Measurements from ENCODE around the gene EEA1. TPM values are rescaled to one million over a fixed set of nuclear protein-coding genes. Genes with fewer than 3 reads are reported as not detected.

Gene EEA1
- total and polyA plus RNA-seq, 10 of the 15 experiments (the other 5 are each of a cell fraction or from before 2014, with no cell fraction given) = 5.5 to 40.3 (median 13.5) TPM

- peak; percentile 56; the same call in 1 of the 2 replicates for TF ChIP-seq CHD1 (IDR thresholded peaks at IDR 0.05; ENCODE audit: low read depth, low read length)
- TF ChIP-seq RUNX3 (IDR thresholded peaks at IDR 0.05; ENCODE audit: low read length) = peak; percentile 18; the same call in 1 of the 2 replicates
Measured at GRCh38 chr12:92928421-92928961, 604 bp downstream of the EEA1 start (continued).

- CTCF ChIA-PET = interaction anchor here (1.0 to 3.3 kb wide), 17 partner anchors 11 to 492 kb away, joined by 3 to 20 read pairs (median 6); no protein-coding TSS in a partner anchor
- Histone ChIP-seq H4K20me1 (ENCODE audit: control insufficient read depth, insufficient read depth) (no peaks in the 10 kb centered on the region), H3K4me1 (ENCODE audit: control insufficient read depth, insufficient read depth, low read length) (peaks cover 4% of the 10 kb centered on the region), H3K36me3 (ENCODE audit: control insufficient read depth in 2 of 2, insufficient read depth in 2 of 2, low read length in 1 of 2) (no peaks in the 10 kb centered on the region), H3K9ac (ENCODE audit: control insufficient read depth, insufficient read depth, low read length) (peak overlapping the region; percentile 90), H3K4me2 (ENCODE audit: control insufficient read depth, insufficient read depth) (peak overlapping the region; percentile 85), H3K4me3 (peak overlapping the region; percentile 74), H3K79me2 (ENCODE audit: control insufficient read depth, insufficient read depth, low read length) (peaks cover 50% of the 10 kb centered on the region), H3K27ac (ENCODE audit: control insufficient read depth, insufficient read depth) (peak overlapping the region; percentile 88), H2AFZ (ENCODE audit: control insufficient read depth, low read depth, low read length) (no peak overlapping the region), H3K27me3 (replicated peaks in 1 of 2; ENCODE audit: control insufficient read depth in 2 of 2, insufficient read depth in 2 of 2, low read length in 1 of 2) (no peaks in the 10 kb centered on the region), H3K9me3 (replicated peaks; ENCODE audit: control insufficient read depth, insufficient read depth, low read length) (no peaks in the 10 kb centered on the region)
- FAIRE-seq (peak; percentile 96), DNase-seq (ENCODE audit: low read depth, low spot score) (no peak), ATAC-seq (peak; percentile 23)
- POLR2A ChIA-PET = interaction anchor here (0.5 to 2.9 kb wide), 12 partner anchors 8 to 212 kb away, joined by 3 to 11 read pairs (median 4); no protein-coding TSS in a partner anchor
- intact Hi-C loops (cut with micrococcal nuclease; ENCODE audit: unreplicated experiment) (loop anchor here (5.0 kb wide), 5 partner anchors 45 to 450 kb away; partner anchors contain the start of genes NUDT4 and PLEKHG7), in situ Hi-C loops (cut with MboI) (no loop called here)
- BruUV-seq (replicated peaks) = TSS peak; percentile 79
- 1% methylated on average over 7 of the region's 7 CpGs for WGBS (ENCODE audit: insufficient coverage, insufficient replicate concordance, low lambda C conversion rate, missing lambda C conversion rate)
- SMC1A ChIA-PET (ENCODE audit: uncharacterized antibody, unreplicated experiment) = interaction anchor here (0.5 to 7.4 kb wide), 31 partner anchors 17 to 1546 kb away, joined by 3 to 76 read pairs (median 4); no protein-coding TSS in a partner anchor
- RAD21 ChIA-PET (ENCODE audit: unreplicated experiment) = interaction anchor here (0.7 to 3.6 kb wide), 19 partner anchors 27 to 470 kb away, joined by 3 to 17 read pairs (median 3); no protein-coding TSS in a partner anchor
- TF ChIP-seq IKZF2 (IDR thresholded peaks at IDR 0.05) (peak; percentile 51 to 59), ZNF24 (IDR thresholded peaks at IDR 0.05) (no peak; the same call in 1 of the 2 replicates), JUNB (IDR thresholded peaks at IDR 0.05) (peak; percentile 62), DPF2 (IDR thresholded peaks at IDR 0.05) (peak; percentile 76; the same call in 1 of the 2 replicates), ZBTB40 (IDR thresholded peaks at IDR 0.05; ENCODE audit: borderline replicate concordance) (peak; percentile 14; the same call in 1 of the 2 replicates), CREB1 (IDR thresholded peaks at IDR 0.05; ENCODE audit: low read depth) (peak; percentile 62), EED (IDR thresholded peaks at IDR 0.05; ENCODE audit: low read depth) (peak; percentile 80), NFYB (IDR thresholded peaks at IDR 0.05; ENCODE audit: insufficient read depth, low read depth, low read length) (no peak), USF2 (IDR thresholded peaks at IDR 0.05; ENCODE audit: borderline replicate concordance, low read depth, low read length) (no peak), RELB (IDR thresholded peaks at IDR 0.05; ENCODE audit: low read depth) (peak; percentile 40; the same call in 1 of the 2 replicates), MYC (IDR thresholded peaks at IDR 0.05; ENCODE audit: insufficient read depth, insufficient read length, insufficient replicate concordance, low read length, severe bottlenecking) (no peak), MTA2 (IDR thresholded peaks at IDR 0.05; ENCODE audit: low read depth) (peak; percentile 58)
Measured at GRCh38 chr12:92927436-92928281, 1.4 kb downstream of the EEA1 start.
